Neural cell (in vitro differentiated cells): Measurements from ENCODE around the gene HS6ST1. TPM values are rescaled to one million over a fixed set of nuclear protein-coding genes. Genes with fewer than 3 reads are reported as not detected.

Experiments
- H2AFZ ChIP-seq: fragments of 200-600, 300-800 bp; sonication (generic), shearing (Covaris generic); 2 replicates; pipeline ENCODE4 v1.6.0; 2014; ENCODE audit warnings: low read depth, mild to moderate bottlenecking, antibody characterized with exemption, low read length, moderate library complexity
- H3F3A ChIP-seq: fragments of 200-600 bp; shearing (Covaris generic); 2 replicates; pipeline ENCODE4 v1.6.1; 2016; ENCODE audit warnings: mild to moderate bottlenecking, moderate library complexity, mixed read lengths, antibody characterized with exemption, low read length; ENCODE audit not compliant: insufficient read depth, poor library complexity, severe bottlenecking
- H3K27ac ChIP-seq: fragments of 200-600, 300-800 bp; sonication (generic), shearing (Covaris generic); 2 replicates; pipeline ENCODE4 v1.5.1; 2014; ENCODE audit warnings: mild to moderate bottlenecking, low read length, moderate library complexity
- H3K27me3 ChIP-seq: fragments of 300-800, 200-600 bp; sonication (generic), shearing (Covaris generic); 2 replicates; pipeline ENCODE4 v1.6.0; 2014; ENCODE audit warnings: mild to moderate bottlenecking, low read depth, low read length, moderate library complexity; ENCODE audit not compliant: insufficient read depth
- H3K36me3 ChIP-seq: fragments of 300-800, 200-600 bp; sonication (generic), shearing (Covaris generic); 2 replicates; pipeline ENCODE4 v1.5.1; 2014; ENCODE audit warnings: mild to moderate bottlenecking, antibody characterized with exemption, low read length, moderate library complexity; ENCODE audit not compliant: insufficient read depth
- H3K4me2 ChIP-seq: fragments of 300-800, 200-600 bp; sonication (generic), shearing (Covaris generic); 2 replicates; pipeline ENCODE4 v1.6.0; 2014; ENCODE audit warnings: mild to moderate bottlenecking, low read length
- H3K4me3 ChIP-seq: fragments of 300-800, 200-600 bp; sonication (generic), shearing (Covaris generic); 2 replicates; pipeline ENCODE4 v1.5.1; 2014; ENCODE audit warnings: mild to moderate bottlenecking, low read length, moderate library complexity
- H3K79me2 ChIP-seq: fragments of 200-600 bp; shearing (Covaris generic); replicated peaks from 2 replicates; pipeline ENCODE4 v1.6.0; 2014; ENCODE audit warnings: mild to moderate bottlenecking, low read length, moderate library complexity; ENCODE audit not compliant: insufficient read depth
- H3K9ac ChIP-seq: fragments of 300-800, 200-600 bp; sonication (generic), shearing (Covaris generic); 2 replicates; pipeline ENCODE4 v1.6.1; 2016; ENCODE audit warnings: mild to moderate bottlenecking, low read length, mixed read lengths
- H3K9me2 ChIP-seq: fragments of 200-600 bp; shearing (Covaris generic); 2 replicates; pipeline ENCODE4 v1.6.1; 2016; ENCODE audit warnings: mild to moderate bottlenecking, low read length, mixed read lengths; ENCODE audit not compliant: insufficient read depth
- H3K9me3 ChIP-seq: fragments of 200-600, 300-800 bp; sonication (generic), shearing (Covaris generic); 2 replicates; pipeline ENCODE4 v1.6.1; 2016; ENCODE audit warnings: mild to moderate bottlenecking, mixed run types, low read length, moderate library complexity, mixed read lengths
- H4K20me1 ChIP-seq: fragments of 200-600 bp; shearing (Covaris generic); 2 replicates; pipeline ENCODE4 v1.6.1; 2016; ENCODE audit warnings: mild to moderate bottlenecking, mixed run types; ENCODE audit not compliant: insufficient read depth
- CTCF ChIP-seq: fragments of 450-650 bp; IDR thresholded peaks from 2 replicates; pipeline ENCODE4 v1.5.1; 2014; ENCODE audit warnings: antibody characterized with exemption, mild to moderate bottlenecking, moderate library complexity; ENCODE audit not compliant: poor library complexity, severe bottlenecking
- EP300 ChIP-seq: fragments of 450-650 bp; conservative IDR thresholded peaks from 2 replicates; pipeline ENCODE4 v1.6.1; 2014; ENCODE audit warnings: antibody characterized with exemption, mild to moderate bottlenecking, moderate library complexity; ENCODE audit not compliant: poor library complexity, severe bottlenecking
- EZH2 ChIP-seq: fragments of 200-600, 300-800 bp; shearing (Covaris generic), sonication (generic); IDR thresholded peaks from 2 replicates; pipeline ENCODE4 v1.6.1; 2014; ENCODE audit warnings: antibody characterized with exemption, low read length, borderline replicate concordance, mild to moderate bottlenecking; ENCODE audit not compliant: insufficient read depth, poor library complexity, severe bottlenecking
- MXI1 ChIP-seq: fragments of 450-650 bp; conservative IDR thresholded peaks from 2 replicates; pipeline ENCODE4 v1.6.1; 2014; ENCODE audit warnings: antibody characterized with exemption, mild to moderate bottlenecking; ENCODE audit not compliant: poor library complexity, severe bottlenecking
- POLR2AphosphoS5 ChIP-seq: IDR thresholded peaks from 2 replicates; pipeline ENCODE4 v1.6.1; 2012
- RAD21 ChIP-seq: fragments of 450-650 bp; conservative IDR thresholded peaks from 2 replicates; pipeline ENCODE4 v1.6.1; 2014; ENCODE audit warnings: antibody characterized with exemption, mild to moderate bottlenecking, moderate library complexity
- REST ChIP-seq: IDR thresholded peaks from 2 replicates; pipeline ENCODE4 v1.6.1; 2012; ENCODE audit warnings: borderline replicate concordance
- SMC3 ChIP-seq: fragments of 450-650 bp; conservative IDR thresholded peaks from 2 replicates; pipeline ENCODE4 v1.6.1; 2014; ENCODE audit warnings: antibody characterized with exemption, mild to moderate bottlenecking, moderate library complexity; ENCODE audit not compliant: poor library complexity
- TAF1 ChIP-seq: IDR thresholded peaks from 2 replicates; pipeline ENCODE4 v1.6.1; 2012; ENCODE audit warnings: low read depth
- polyA plus RNA-seq: library from polyadenylated mRNA; depleted of rRNA; stranded (reverse); fragments of >200 nt; gene quantifications from 2 replicates; pipeline ENCODE4 v1.2.3, GENCODE V29; 2014

The HS6ST1 gene
- polyA plus RNA-seq, 1 donor from 2014 or later = 44.1 TPM

GRCh38 chr2:128364441-128364911, 45.8 kb upstream of the HS6ST1 start:
- Histone ChIP-seq H3F3A (no peaks in the 10 kb centered on the region), H3K27ac (no peak overlapping the region), H3K9ac (no peak overlapping the region), H3K9me3 (no peaks in the 10 kb centered on the region), H2AFZ (no peak overlapping the region), H3K27me3 (no peaks in the 10 kb centered on the region), H4K20me1 (no peaks in the 10 kb centered on the region), H3K9me2 (no peaks in the 10 kb centered on the region), H3K36me3 (no peaks in the 10 kb centered on the region), H3K4me3 (no peak overlapping the region), H3K79me2 (no peaks in the 10 kb centered on the region), H3K4me2 (no peak overlapping the region)
- TF ChIP-seq SMC3 (no peak), POLR2AphosphoS5 (no peak), RAD21 (no peak), EP300 (no peak), TAF1 (no peak), CTCF (no peak), REST (no peak), EZH2 (no peak), MXI1 (no peak)

GRCh38 chr2:128363934-128364361, 45.3 kb upstream of the HS6ST1 start:
- no peak for TF ChIP-seq EP300
- TF ChIP-seq EZH2 = no peak
- no peak for TF ChIP-seq SMC3
- TF ChIP-seq TAF1 = no peak
- TF ChIP-seq REST = no peak
- TF ChIP-seq RAD21 = no peak
- TF ChIP-seq MXI1 = no peak
- no peak for TF ChIP-seq CTCF
- TF ChIP-seq POLR2AphosphoS5 = no peak
- Histone ChIP-seq H3K4me3 (no peak overlapping the region), H3K79me2 (no peaks in the 10 kb centered on the region), H3F3A (no peaks in the 10 kb centered on the region), H2AFZ (no peak overlapping the region), H3K36me3 (no peaks in the 10 kb centered on the region), H3K27me3 (no peaks in the 10 kb centered on the region), H3K27ac (no peak overlapping the region), H3K9ac (no peak overlapping the region), H3K9me2 (no peaks in the 10 kb centered on the region), H3K4me2 (no peak overlapping the region), H3K9me3 (no peaks in the 10 kb centered on the region), H4K20me1 (no peaks in the 10 kb centered on the region)
